ENCODE data around the gene MAGED1.

The MAGED1 gene

GRCh38 chrX:51892921-51893745, at the start of gene MAGED1:
TSS of gene MAGED1 (plus strand) at chrX:51893623. CDS start at chrX:51894305, 682 bp downstream.
- Mint-ChIP-seq H3K4me1 (ENCODE audit: low read depth) (peaks cover 24% of the 10 kb centered on the region), H3K36me3 (ENCODE audit: low read depth) (peaks cover 11% of the 10 kb centered on the region), H3K27ac (peak within 1 kb of the TSS; percentile 89), H3K4me3 (peak within 1 kb of the TSS; percentile 96), H3K27me3 (ENCODE audit: low read depth) (no peaks in the 10 kb centered on the region), H3K9me3 (no peaks in the 10 kb centered on the region)
- peak; percentile 82 for DNase-seq (ENCODE audit: low spot score)

- Mint-ChIP-seq H3K36me3 (ENCODE audit: low read depth) (peaks cover 14% of the 10 kb centered on the region), H3K27ac (no peak overlapping the region), H3K27me3 (ENCODE audit: low read depth) (no peaks in the 10 kb centered on the region), H3K4me3 (no peak overlapping the region), H3K9me3 (no peaks in the 10 kb centered on the region), H3K4me1 (ENCODE audit: low read depth) (peaks cover 8% of the 10 kb centered on the region)
- no peak for DNase-seq (ENCODE audit: low spot score)
These were observed 46.0 kb upstream of the MAGED1 start for GRCh38 chrX:51847463-51847862.

GRCh38 chrX:51851507-51852085, 41.8 kb upstream of the MAGED1 start:
- H3K4me1 Mint-ChIP-seq (ENCODE audit: low read depth), result peaks cover 8% of the 10 kb centered on the region
- no peak for DNase-seq (ENCODE audit: low spot score)
- peaks cover 26% of the 10 kb centered on the region for H3K9me3 Mint-ChIP-seq
- no peak overlapping the region for H3K4me3 Mint-ChIP-seq
- H3K27me3 Mint-ChIP-seq (ENCODE audit: low read depth), result no peaks in the 10 kb centered on the region
- H3K36me3 Mint-ChIP-seq (ENCODE audit: low read depth), result peaks cover 39% of the 10 kb centered on the region
- H3K27ac Mint-ChIP-seq, result no peak overlapping the region

- no peak for DNase-seq (ENCODE audit: low spot score)
- Mint-ChIP-seq H3K27ac (no peak overlapping the region), H3K9me3 (peaks cover 31% of the 10 kb centered on the region), H3K4me1 (ENCODE audit: low read depth) (peaks cover 8% of the 10 kb centered on the region), H3K36me3 (ENCODE audit: low read depth) (peaks cover 41% of the 10 kb centered on the region), H3K27me3 (ENCODE audit: low read depth) (no peaks in the 10 kb centered on the region), H3K4me3 (no peak overlapping the region)
These were observed 41.3 kb upstream of the MAGED1 start for GRCh38 chrX:51852096-51852495.

- no peak overlapping the region for H3K4me3 Mint-ChIP-seq
- H3K4me1 Mint-ChIP-seq (ENCODE audit: low read depth), result peaks cover 8% of the 10 kb centered on the region
- H3K9me3 Mint-ChIP-seq, result peaks cover 36% of the 10 kb centered on the region
- no peak for DNase-seq (ENCODE audit: low spot score)
- no peaks in the 10 kb centered on the region for H3K27me3 Mint-ChIP-seq (ENCODE audit: low read depth)
- peaks cover 44% of the 10 kb centered on the region for H3K36me3 Mint-ChIP-seq (ENCODE audit: low read depth)
- no peak overlapping the region for H3K27ac Mint-ChIP-seq
These were observed 40.8 kb upstream of the MAGED1 start for GRCh38 chrX:51852621-51853020.

- DNase-seq (ENCODE audit: low spot score), result no peak
- Mint-ChIP-seq H3K27ac (no peak overlapping the region), H3K9me3 (peaks cover 39% of the 10 kb centered on the region), H3K27me3 (ENCODE audit: low read depth) (no peaks in the 10 kb centered on the region), H3K4me3 (no peak overlapping the region), H3K4me1 (ENCODE audit: low read depth) (peaks cover 8% of the 10 kb centered on the region), H3K36me3 (ENCODE audit: low read depth) (peaks cover 44% of the 10 kb centered on the region)
These were observed 40.2 kb upstream of the MAGED1 start for GRCh38 chrX:51853251-51853650.

GRCh38 chrX:51855698-51856097, 37.7 kb upstream of the MAGED1 start:
- Mint-ChIP-seq H3K27ac (no peak overlapping the region), H3K4me3 (no peak overlapping the region), H3K9me3 (peaks cover 39% of the 10 kb centered on the region), H3K27me3 (ENCODE audit: low read depth) (no peaks in the 10 kb centered on the region), H3K36me3 (ENCODE audit: low read depth) (peaks cover 49% of the 10 kb centered on the region), H3K4me1 (ENCODE audit: low read depth) (peaks cover 8% of the 10 kb centered on the region)
- no peak for DNase-seq (ENCODE audit: low spot score)

GRCh38 chrX:51857159-51857733, 36.2 kb upstream of the MAGED1 start:
- Mint-ChIP-seq H3K27me3 (ENCODE audit: low read depth) (no peaks in the 10 kb centered on the region), H3K36me3 (ENCODE audit: low read depth) (peaks cover 46% of the 10 kb centered on the region), H3K27ac (no peak overlapping the region), H3K4me3 (no peak overlapping the region), H3K4me1 (ENCODE audit: low read depth) (no peaks in the 10 kb centered on the region), H3K9me3 (peaks cover 39% of the 10 kb centered on the region)
- no peak for DNase-seq (ENCODE audit: low spot score)

GRCh38 chrX:51860679-51861078, 32.7 kb upstream of the MAGED1 start:
- H3K4me3 Mint-ChIP-seq, result no peak overlapping the region
- no peak overlapping the region for H3K27ac Mint-ChIP-seq
- no peaks in the 10 kb centered on the region for H3K27me3 Mint-ChIP-seq (ENCODE audit: low read depth)
- peaks cover 30% of the 10 kb centered on the region for H3K36me3 Mint-ChIP-seq (ENCODE audit: low read depth)
- H3K4me1 Mint-ChIP-seq (ENCODE audit: low read depth), result peaks cover 6% of the 10 kb centered on the region
- H3K9me3 Mint-ChIP-seq, result peaks cover 40% of the 10 kb centered on the region
- DNase-seq (ENCODE audit: low spot score), result no peak

- peaks cover 6% of the 10 kb centered on the region for H3K4me1 Mint-ChIP-seq (ENCODE audit: low read depth)
- DNase-seq (ENCODE audit: low spot score), result no peak
- no peaks in the 10 kb centered on the region for H3K27me3 Mint-ChIP-seq (ENCODE audit: low read depth)
- no peak overlapping the region for H3K4me3 Mint-ChIP-seq
- H3K36me3 Mint-ChIP-seq (ENCODE audit: low read depth), result peaks cover 23% of the 10 kb centered on the region
- H3K27ac Mint-ChIP-seq, result no peak overlapping the region
- H3K9me3 Mint-ChIP-seq, result peaks cover 23% of the 10 kb centered on the region
These were observed 30.5 kb upstream of the MAGED1 start for GRCh38 chrX:51862920-51863319.

GRCh38 chrX:51866210-51866609, 27.2 kb upstream of the MAGED1 start:
- H3K36me3 Mint-ChIP-seq (ENCODE audit: low read depth), result peaks cover 22% of the 10 kb centered on the region
- H3K9me3 Mint-ChIP-seq, result peaks cover 26% of the 10 kb centered on the region
- H3K27ac Mint-ChIP-seq, result no peak overlapping the region
- DNase-seq (ENCODE audit: low spot score), result no peak
- no peak overlapping the region for H3K4me3 Mint-ChIP-seq
- H3K27me3 Mint-ChIP-seq (ENCODE audit: low read depth), result no peaks in the 10 kb centered on the region
- peaks cover 6% of the 10 kb centered on the region for H3K4me1 Mint-ChIP-seq (ENCODE audit: low read depth)

GRCh38 chrX:51867626-51868025, 25.8 kb upstream of the MAGED1 start:
- no peak overlapping the region for H3K4me3 Mint-ChIP-seq
- peaks cover 24% of the 10 kb centered on the region for H3K36me3 Mint-ChIP-seq (ENCODE audit: low read depth)
- no peak overlapping the region for H3K27ac Mint-ChIP-seq
- no peaks in the 10 kb centered on the region for H3K27me3 Mint-ChIP-seq (ENCODE audit: low read depth)
- H3K4me1 Mint-ChIP-seq (ENCODE audit: low read depth), result peaks cover 6% of the 10 kb centered on the region
- H3K9me3 Mint-ChIP-seq, result peaks cover 26% of the 10 kb centered on the region
- no peak for DNase-seq (ENCODE audit: low spot score)

GRCh38 chrX:51870354-51870753, 23.1 kb upstream of the MAGED1 start:
- no peak overlapping the region for H3K27ac Mint-ChIP-seq
- H3K27me3 Mint-ChIP-seq (ENCODE audit: low read depth), result no peaks in the 10 kb centered on the region
- peaks cover 2% of the 10 kb centered on the region for H3K4me1 Mint-ChIP-seq (ENCODE audit: low read depth)
- H3K36me3 Mint-ChIP-seq (ENCODE audit: low read depth), result peaks cover 14% of the 10 kb centered on the region
- peaks cover 10% of the 10 kb centered on the region for H3K9me3 Mint-ChIP-seq
- H3K4me3 Mint-ChIP-seq, result no peak overlapping the region
- DNase-seq (ENCODE audit: low spot score), result no peak

- Mint-ChIP-seq H3K4me3 (no peak overlapping the region), H3K36me3 (ENCODE audit: low read depth) (peaks cover 7% of the 10 kb centered on the region), H3K27ac (no peak overlapping the region), H3K27me3 (ENCODE audit: low read depth) (no peaks in the 10 kb centered on the region), H3K9me3 (peaks cover 3% of the 10 kb centered on the region), H3K4me1 (ENCODE audit: low read depth) (peaks cover 2% of the 10 kb centered on the region)
- no peak for DNase-seq (ENCODE audit: low spot score)
These were observed 19.3 kb upstream of the MAGED1 start for GRCh38 chrX:51874123-51874522.
